ENCODE data around the gene SCML2.

GRCh38 chrX:18351784-18352183 is 2.7 kb downstream of the SCML2 start:
- TF ChIP-seq CTCF (IDR thresholded peaks at IDR 0.05) (no peak), EP300 (IDR thresholded peaks at IDR 0.05) (no peak)
